ENCODE data around the gene SCD5. TPM values are rescaled to one million over a fixed set of nuclear protein-coding genes. Genes with fewer than 3 reads are reported as not detected.

Gene SCD5
- total and polyA plus RNA-seq, 9 of the 15 experiments (the other 6 are each of a cell fraction or from before 2014, with no cell fraction given) = 0.01 to 0.20 (median 0.03) TPM; not detected in 5

DNA sequence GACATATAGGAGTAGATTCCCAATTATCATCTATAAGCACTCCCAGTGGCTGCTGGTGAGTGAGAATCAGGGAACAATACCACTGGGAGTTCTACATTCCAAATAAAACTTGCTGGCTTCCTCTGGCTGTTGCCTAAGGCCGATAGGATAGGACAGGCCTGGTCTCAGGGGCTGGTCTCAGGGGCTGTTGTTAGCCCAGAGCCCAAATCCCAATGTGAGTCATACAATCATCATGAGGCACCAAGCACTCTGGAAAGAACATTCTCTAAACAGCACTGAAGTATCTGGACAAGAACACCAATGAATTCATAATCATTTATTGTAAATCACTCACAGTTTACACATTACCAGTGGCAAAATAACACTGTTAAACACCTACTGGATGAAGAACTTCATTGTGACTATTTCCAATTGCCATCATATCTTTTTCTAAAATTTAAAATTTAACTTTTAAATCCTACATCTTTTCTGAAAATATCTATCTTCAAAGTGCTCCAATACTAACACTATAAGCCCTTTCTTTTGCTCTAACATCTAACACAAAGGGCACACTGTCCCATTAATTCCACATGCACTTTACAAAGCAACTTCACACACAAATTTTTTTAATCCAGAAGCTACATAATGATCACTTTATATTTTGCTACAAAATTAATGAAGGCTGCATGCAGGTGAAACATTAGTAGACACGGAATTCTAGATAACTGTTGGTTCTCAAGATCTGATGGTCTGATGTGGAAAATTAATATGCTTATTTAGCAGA, 169.2 kb downstream of the SCD5 start:
- BruUV-seq (replicated peaks) = no TSS peak
- H3K79me2 ChIP-seq (ENCODE audit: control insufficient read depth, insufficient read depth, low read length) = no peaks in the 10 kb centered on the region
- no peak overlapping the region for H3K9ac ChIP-seq (ENCODE audit: insufficient read depth in 1 of 2, low read depth in 2 of 2, low read length in 2 of 2)
- H3K4me3 ChIP-seq = no peak overlapping the region
- no peaks in the 10 kb centered on the region for H4K20me1 ChIP-seq (replicated peaks; ENCODE audit: control insufficient read depth, insufficient read depth, low read length)
- intact Hi-C loops (cut with micrococcal nuclease) (no loop called here), in situ Hi-C loops (cut with MboI) (no loop called here)
- TF ChIP-seq BRD4 (IDR thresholded peaks at IDR 0.05) = no peak
- TF ChIP-seq CLOCK (CRISPR knock-in tag; IDR thresholded peaks at IDR 0.05; ENCODE audit: borderline replicate concordance) = no peak
- TF ChIP-seq TEAD4 (IDR thresholded peaks at IDR 0.05; ENCODE audit: low read length) = no peak
- no peak for TF ChIP-seq TEAD4 (CRISPR knock-in tag; IDR thresholded peaks at IDR 0.05; ENCODE audit: borderline replicate concordance)
- no peak for TF ChIP-seq CHD1 (IDR thresholded peaks at IDR 0.05; ENCODE audit: low read length)
- no peak for TF ChIP-seq MBD1 (CRISPR knock-in tag; IDR thresholded peaks at IDR 0.05)
- TF ChIP-seq ZNF282 (CRISPR knock-in tag; IDR thresholded peaks at IDR 0.05) = no peak
- no peak for TF ChIP-seq NCOA4 (IDR thresholded peaks at IDR 0.05; ENCODE audit: partially characterized antibody)
- TF ChIP-seq SRF (CRISPR knock-in tag; IDR thresholded peaks at IDR 0.05) = no peak
- no peak overlapping the region for H2AFZ ChIP-seq (ENCODE audit: low read depth, low read length)
- FAIRE-seq = no peak
- ChIA-PET CTCF (ENCODE audit: low intra/inter-chr PET ratio) (no interaction called here), POLR2A (no interaction called here)
- no peak for DNase-seq (ENCODE audit: extremely low read depth in 1 of 4, low spot score in 3 of 4)
- H3K4me2 ChIP-seq (ENCODE audit: insufficient read depth, low read length) = no peak overlapping the region
- no peak overlapping the region for H3K27ac ChIP-seq (ENCODE audit: extremely low read depth, low read depth, low read length)
- no peak for ATAC-seq
- no peaks in the 10 kb centered on the region for H3K36me3 ChIP-seq (ENCODE audit: control insufficient read depth, insufficient read depth, low read length)
- no peaks in the 10 kb centered on the region for H3K4me1 ChIP-seq (replicated peaks in 1 of 2; ENCODE audit: control insufficient read depth in 2 of 2, insufficient read depth in 2 of 2, low read length in 2 of 2)
- H3K27me3 ChIP-seq (ENCODE audit: control insufficient read depth in 2 of 2, insufficient read depth in 2 of 2, low read length in 2 of 2) = peaks cover 10 to 22% of the 10 kb centered on the region in 2 experiments; a peak in 3 of 5 replicates
- no peaks in the 10 kb centered on the region for H3K9me1 ChIP-seq (ENCODE audit: control insufficient read depth, insufficient read depth, low read length)
- WGBS (ENCODE audit: insufficient coverage, low coverage, missing lambda C conversion rate) = 0% methylated on average over 2 of the region's 2 CpGs
- no peaks in the 10 kb centered on the region for H3K9me3 ChIP-seq (replicated peaks; ENCODE audit: control insufficient read depth, insufficient read depth, low read depth, low read length)
